ENCODE data around the gene ABCC1.

Gene ABCC1

DNA sequence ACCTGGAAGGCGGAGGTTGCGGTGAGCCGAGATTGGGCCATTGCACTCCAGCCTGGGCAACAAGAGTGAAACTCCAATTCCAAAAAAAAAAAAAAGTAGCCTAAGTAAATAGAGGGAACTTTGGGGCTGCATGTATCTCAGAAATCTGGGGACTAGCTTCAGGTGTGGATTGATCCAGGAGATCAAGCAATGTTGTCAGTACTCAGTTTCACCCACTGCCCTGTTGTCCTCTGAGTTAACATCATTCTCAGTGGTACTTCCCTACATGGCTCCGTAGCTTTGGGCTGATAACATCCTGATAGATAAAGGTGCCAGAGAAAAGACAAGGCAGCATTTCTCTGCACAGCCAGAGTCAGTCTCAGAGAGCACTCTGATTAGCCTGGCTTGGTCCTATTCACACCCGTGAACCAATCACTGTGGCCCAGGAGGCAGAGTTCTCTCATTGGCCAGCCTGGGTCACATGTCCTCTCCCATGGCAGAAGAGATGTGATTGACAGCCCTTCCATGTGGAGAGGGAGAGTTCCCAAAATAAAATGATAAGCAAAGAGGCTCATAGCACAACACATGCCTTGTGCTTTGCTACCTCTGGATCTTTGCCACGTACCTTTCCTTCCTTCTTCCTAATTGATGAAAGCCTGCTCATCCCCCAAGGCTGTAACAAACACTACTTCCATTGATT lies 99.6 kb downstream of the ABCC1 start:
- no peak for DNase-seq (ENCODE audit: low read depth in 2 of 2)

DNA sequence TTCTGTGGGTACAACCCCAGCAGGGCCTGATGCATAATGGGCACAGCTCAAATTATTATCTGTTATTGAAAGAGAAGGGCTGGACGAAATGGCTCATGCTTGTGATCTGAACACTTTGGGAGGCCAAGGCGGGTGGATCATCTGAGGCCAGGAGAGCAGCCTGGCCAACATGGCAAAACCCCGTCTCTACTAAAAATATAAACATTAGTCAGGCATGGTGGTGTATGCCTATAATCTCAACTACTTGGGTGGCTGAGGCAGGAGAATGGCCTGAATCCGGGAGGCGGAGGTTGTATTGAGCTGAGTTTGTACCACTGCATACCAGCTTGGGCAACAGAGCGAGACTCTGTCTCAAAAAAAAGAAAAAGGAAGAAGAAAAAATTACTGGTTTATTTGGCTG lies 100.7 kb downstream of the ABCC1 start:
- DNase-seq (ENCODE audit: low read depth in 2 of 2) = no peak

DNA sequence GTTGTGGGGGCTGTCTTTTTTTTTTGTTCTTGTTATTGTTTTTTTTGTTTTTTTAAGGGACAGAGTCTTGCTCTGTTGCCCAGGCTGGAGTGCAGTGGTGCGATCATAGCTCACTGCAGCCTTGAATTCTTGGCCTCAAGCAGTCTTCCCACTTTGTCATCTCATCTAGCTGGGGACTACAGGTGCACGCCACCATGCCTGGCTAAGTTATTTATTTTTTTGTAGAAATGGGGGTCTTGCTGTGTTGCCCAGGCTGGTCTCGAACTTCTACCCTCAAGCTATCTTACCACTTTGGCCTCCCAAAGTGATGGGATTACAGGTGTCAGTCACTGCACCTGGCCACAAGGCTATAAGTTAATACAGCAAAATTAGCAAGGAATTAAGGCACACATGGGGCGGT lies 101.7 kb downstream of the ABCC1 start:
- no peak for DNase-seq (ENCODE audit: low read depth in 2 of 2)

DNA sequence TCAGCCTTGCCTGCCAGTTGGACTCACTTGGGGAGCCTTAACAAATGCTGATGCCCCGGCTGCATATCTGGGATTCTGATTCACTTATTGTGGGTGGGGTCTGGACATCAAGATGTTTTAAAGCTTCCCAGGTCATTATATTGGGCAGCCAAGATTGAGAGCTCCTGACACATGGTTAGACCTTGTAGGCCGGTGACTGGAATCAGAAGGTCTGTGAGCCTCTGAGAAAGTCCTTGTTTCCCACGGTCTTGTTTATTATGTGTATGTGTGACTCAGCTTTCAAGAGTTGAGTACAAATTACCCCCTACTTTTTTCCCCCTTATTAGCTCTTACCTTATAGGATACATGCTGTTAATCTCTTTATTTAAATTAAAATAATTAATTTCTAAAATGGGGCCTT lies 103.5 kb downstream of the ABCC1 start:
- DNase-seq (ENCODE audit: low read depth in 2 of 2) = no peak

DNA sequence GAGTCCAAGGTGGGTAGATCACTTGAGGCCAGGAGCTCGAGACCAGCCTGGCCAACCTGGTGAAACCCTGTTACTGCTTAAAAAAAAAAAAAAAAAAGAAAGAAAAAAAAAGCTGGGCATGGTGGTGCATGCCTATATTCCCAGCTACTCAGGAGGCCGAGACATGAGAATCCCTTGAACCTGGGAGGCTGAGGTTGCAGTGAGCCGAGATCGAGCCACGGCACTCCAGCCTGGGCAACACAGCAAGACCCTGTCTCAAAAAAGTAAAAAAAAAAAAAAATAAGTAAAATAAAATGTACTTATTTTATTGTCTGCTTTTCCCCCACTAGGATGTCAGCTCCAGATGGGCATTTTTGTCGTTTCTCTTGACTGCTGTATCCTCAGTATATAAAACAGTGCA lies 107.7 kb downstream of the ABCC1 start:
- DNase-seq (ENCODE audit: low read depth in 2 of 2) = no peak

DNA sequence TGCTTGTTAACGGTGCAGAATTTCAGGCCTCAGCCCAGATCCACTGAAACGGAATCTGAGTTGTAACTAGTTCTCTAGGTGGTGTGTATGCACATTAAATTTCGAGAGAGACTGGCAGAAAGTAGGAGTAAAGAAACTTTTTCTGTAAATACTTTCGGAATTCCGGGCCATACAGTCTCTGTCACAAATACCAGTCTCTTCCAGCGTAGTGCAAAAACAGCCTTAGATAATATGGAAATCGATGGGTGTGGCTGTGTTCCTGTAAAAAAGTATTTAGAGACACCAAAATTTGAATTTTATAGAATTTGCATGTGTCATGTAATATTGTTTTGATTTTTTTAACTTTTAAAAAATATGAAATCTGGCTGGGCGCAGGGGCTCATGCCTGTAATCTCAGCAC lies 109.7 kb downstream of the ABCC1 start:
- DNase-seq (ENCODE audit: low read depth in 2 of 2) = no peak

DNA sequence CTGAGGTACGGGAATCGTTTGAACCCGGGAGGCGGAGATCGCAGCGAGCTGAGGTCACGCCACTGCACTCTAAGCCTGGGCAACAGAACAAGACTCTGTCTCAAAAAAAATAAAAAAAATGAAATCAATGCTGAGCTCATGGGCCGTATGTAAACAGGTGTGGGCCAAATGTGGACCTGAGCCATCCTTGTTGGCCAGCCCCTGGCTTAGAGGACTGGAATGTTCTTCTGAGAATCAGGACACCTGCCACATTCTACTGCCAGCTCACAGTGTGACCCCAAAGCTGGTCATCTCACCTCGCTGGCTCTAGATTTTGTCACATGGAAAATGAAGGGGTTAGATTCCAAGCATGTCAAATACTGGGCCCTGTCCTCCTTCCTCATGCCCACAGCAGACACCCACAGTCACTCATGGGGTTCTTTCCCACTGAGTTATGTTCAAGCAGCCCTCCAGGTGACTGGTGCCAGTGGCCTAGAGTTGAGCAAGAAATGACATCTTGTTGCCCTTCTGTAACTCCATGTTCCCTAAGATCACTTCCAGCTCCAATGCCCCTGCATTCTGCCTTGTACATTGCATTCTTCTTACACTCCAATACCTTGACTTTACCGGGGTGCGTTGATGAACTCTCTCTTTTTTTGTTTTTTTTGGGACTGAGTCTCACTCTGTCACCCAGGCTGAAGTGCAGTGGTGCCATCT lies 110.6 kb downstream of the ABCC1 start:
- no peak for DNase-seq (ENCODE audit: low read depth in 2 of 2)

DNA sequence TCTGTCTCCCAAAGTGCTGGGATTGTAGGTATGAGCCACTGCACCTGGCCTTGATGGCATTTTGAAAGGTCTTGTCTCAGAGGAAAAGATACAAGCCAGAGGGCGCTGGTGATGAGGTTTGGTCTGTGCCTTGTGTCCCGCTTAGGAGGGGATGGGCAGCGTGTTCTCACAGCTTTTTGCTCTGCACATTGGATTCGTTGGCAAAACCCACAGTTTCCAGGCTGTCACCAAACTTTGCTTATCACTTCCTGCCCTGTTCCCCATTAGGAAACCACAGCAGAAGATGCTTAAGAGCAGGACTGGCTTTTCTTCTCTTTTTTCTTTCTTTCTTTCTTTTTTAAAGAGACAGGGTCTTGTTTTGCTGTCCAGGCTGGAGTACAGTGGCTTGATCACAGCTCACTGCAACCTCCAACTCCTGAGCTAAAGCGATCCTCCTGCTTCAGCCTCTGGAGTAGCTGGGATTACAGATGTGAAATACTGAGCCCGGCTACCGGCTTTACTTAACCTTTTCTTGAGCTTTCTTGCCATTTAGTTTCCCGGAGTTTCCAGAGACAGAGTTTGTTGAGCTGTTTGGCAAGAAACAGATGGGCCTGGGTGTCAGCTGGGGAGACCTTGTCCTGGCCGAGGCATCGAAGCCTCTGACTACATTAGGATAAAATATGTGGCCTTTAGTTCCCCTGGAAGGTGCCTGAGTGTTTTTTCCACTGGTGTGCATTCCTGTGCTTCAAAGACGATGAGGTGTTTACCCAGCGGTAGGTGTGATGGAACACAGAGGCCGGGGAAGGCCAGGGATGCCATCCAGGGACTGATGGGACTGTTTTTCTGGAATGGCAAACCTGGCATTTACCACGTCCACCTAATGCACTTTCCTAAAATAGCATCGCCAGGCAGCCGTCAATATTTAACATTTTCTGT lies 112.9 kb downstream of the ABCC1 start:
- no peak for DNase-seq (ENCODE audit: low read depth in 2 of 2)

DNA sequence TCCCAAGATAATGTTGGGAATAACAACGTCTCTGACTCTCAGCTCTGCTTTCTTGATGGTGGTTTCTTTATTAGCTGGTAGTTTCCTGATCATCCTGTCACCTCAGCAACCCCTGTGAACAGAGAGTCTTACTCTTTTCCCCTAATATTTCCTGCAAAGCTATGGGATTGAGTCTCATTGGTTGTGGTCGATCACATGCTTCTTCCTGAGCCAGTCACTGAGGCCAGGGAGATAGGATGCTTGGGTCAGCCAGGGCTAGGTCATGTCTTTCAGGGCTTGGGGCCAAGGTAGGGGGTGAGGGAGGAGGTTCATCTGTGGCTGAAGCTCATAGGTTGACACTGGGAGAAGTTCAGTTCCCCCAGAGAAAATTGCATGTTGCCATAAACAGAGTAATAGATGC lies 114.3 kb downstream of the ABCC1 start:
- DNase-seq (ENCODE audit: low read depth in 2 of 2) = no peak

DNA sequence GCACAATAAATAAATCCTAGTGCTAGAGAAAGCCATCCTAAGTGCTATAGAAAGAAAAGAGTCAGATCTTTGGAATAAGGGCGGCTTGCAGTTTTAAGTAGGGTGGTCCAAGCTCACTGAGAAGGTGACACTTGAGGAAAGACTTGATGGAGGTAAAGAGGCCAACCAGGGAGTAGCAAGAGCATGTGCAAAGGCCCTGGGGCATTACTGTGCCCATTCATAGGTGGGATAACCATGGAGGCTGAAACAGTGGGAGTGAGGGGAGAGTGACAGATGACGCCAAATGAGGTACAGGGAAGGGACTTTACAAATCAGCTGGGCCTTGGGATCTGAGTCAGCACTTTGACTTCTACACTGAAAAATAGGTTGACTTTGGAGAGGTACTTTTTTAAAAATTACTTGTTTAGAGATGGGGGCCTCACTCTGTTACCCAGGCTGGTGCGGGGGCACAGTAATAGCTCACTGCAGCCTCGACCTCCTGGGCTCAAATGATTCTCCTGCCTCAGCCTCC lies 115.5 kb downstream of the ABCC1 start:
- no peak for DNase-seq (ENCODE audit: low read depth in 2 of 2)

DNA sequence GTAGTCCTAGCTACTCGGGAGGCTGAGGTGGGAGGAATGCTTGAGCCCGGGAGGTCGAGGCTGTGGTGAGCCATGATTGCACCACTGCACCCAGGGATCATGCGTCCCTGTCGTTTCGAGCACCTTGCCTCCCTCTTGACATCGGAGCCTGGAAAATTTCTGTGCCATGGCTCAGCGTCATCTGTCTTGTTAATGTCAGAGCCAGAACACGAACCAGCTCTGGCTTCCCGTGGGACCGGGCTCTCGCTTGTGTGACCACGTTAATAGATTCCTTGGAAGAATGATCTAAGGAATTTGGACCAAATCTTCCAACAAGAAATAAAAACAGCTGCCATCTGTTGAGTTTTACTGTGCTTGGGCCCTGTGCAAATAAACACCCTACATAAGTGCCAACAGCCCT lies 117.7 kb downstream of the ABCC1 start:
- no peak for DNase-seq (ENCODE audit: low read depth in 2 of 2)

DNA sequence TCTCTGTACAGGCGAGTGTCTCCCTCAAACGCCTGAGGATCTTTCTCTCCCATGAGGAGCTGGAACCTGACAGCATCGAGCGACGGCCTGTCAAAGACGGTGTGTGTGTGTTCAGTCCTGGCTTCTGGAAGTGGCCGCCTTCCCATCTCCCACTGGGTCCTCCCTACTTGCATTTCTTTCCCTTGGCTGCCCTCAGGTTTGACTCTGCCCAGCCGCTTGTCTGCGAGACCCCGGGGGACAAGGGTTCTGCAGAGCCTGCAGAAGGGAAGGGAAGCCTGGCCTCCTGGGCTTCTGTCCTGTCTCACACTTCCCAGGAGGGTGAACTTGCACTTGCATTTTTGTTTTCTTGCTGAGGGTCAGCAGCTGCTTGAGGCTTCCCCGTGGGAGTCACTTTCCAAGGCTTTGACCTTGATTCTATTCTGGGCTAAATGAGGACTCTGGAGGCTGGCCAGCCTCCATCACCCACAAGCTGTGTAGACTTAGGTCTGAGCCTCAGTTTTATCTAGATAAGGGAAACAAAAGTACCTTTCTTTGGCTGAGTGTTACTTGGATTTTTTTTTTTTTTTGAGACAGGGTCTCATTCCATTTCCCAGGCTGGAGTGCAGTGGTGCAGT lies 122.3 kb downstream of the ABCC1 start:
- no peak for DNase-seq (ENCODE audit: low read depth in 2 of 2)

DNA sequence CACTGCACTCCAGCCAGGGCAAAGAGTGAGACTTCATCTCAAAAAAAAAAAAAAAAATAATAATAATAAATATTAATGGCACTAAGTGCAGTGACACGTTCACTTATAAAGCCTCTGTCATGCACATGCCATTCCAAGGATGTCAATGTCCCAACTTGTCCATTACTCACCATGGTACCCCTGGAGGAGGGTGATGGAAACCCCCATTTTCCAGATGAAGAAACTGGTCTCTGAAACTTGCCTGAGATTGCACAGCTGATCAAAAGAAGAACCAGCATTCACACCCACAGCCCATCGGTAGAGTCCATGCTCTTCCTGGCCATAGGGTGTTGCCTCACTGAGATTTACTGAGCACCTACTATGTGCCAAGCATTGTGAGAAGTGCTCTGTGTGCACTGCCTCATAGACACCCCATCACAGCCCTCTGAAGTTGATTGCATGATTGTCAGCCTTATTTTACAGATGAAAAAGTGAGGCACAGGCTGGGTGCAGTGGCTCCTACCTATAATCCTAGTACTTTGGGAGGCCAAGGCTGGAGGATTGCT lies 123.7 kb downstream of the ABCC1 start:
- no peak for DNase-seq (ENCODE audit: low read depth in 2 of 2)

DNA sequence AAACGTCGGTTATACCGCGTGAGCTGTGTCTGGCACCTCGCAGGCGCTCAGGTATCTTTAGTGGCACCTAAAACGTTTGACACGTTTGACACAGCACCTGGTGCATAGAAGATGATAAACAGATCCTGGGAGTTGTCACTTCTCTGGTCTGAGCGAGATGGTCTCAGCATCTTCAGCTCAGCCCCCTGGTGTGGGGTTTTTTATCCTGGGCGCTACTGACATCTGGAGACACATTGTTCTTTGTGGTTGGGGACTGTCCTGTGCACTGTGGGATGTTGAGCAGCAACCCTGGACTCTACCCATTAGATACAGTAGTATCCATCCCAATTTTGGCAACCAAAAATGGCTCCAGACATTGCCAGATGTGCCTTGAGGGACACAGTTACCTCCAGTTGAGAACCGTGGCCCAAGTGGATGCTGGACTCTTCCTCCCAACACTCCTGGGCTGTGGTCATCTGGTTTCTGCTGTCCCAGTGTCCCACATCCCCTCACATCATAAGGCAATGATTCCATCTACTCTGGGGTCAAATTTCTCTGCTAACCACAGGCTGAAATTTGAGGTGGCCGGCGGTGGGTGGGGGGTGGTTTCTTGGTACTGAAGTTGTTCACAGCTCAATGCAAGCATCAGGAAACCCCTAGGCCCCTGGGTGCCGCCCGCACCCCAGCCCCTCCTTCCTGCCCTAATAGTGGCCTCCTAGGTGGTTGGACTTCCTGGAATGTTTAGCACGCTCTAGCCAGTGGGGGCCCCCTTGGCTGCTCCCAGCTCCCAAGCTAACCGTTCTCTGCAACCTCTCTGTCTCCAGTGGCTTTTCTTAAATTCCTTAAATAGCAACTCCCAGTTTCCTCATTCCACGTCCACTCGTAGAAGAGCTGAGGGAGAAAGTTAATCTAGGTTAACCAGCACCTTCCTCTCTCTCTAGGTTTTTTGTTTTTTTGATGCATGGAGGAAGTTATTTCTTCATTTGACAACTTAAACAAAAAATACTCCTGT lies 124.8 kb downstream of the ABCC1 start:
- DNase-seq (ENCODE audit: low read depth in 2 of 2) = peak; percentile 91 to 92

DNA sequence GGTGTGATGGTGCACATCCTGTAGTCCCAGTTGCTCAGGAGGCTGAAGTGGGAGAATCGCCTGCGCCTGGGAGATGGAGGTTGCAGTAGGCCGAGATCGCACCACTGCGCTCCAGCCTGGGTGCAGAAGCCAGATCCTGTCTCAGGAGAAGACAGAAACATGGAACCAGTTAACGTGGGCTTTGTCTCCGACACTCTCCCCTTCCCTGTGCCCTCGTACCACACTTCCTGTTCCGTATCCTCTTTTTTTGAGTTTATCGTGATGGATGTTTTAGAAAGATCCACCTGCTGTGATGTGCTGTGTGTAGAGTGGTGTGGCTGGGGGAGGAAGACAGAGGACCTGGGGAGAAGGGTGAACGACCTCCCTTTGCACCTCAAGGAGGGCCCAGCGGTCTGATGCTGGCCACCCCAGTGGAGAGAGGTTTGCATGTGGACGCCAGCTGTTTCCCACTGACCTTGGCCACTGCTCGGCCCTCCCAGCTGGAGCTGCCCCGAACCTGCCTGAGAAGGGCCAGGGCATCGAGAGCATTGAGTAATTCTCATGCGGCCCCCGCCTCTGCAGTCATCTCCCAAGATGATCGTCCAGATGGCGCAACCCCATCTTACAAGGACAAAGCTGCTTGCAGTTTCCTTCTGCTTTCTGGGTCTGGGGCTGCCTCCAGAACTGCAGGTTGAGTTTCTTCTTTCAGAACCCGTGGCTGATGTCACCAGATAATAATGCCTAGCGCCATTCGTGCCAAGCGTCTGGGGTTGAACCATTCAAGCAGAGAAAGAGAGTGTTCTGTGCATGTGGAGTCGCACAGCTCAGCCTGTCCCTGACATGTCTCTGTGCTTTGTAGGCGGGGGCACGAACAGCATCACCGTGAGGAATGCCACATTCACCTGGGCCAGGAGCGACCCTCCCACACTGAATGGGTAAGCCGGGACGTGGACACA lies 126.3 kb downstream of the ABCC1 start:
- no peak for DNase-seq (ENCODE audit: low read depth in 2 of 2)

DNA sequence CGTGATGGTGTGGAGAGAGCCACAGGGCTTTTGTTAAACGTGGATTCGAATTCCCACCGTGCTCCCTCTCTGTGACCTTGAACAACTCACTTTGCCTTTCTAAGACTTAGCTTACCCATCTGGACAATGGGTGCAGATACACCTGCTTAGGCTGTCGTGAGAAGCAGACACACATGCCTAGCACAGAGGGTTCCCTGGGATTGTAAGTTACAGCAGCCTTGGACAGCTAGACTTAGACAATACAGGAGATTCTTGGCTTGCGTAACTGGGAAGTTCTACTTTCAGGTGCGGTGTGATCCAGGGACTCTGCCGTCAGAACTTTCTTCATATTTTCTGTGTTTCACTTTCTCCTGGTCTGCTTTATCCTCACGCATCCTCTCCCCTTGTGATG lies 127.0 kb downstream of the ABCC1 start:
- DNase-seq (ENCODE audit: low read depth in 2 of 2) = no peak

DNA sequence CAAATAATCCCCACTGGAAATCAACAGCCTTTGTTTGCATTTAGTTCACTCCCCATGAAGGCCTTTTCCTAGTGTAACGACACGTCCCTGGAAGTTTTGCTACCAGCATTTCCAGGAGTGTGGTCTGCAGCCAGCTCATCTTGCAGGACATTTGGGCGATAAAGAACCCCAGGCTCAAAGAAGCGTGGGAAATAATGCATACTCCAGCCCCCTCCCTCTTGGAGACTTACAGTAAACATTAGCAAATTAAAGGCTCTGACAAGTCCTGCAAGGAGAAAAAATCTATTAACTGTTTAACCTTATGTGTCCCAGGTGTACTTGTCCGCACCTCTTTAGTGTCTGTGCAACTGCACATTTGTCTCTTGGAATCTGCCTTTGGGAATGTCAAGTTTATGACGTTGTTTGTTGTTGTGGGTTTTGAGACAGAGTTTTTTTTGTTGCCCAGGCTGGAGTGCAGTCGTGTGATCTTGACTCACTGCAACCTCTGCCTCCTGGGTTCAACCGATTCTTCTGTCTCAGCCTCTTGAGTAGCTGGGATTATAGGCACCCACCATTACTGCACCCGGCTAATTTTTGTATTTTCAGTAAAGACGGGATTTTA lies 131.1 kb downstream of the ABCC1 start:
- DNase-seq (ENCODE audit: low read depth in 2 of 2) = no peak

DNA sequence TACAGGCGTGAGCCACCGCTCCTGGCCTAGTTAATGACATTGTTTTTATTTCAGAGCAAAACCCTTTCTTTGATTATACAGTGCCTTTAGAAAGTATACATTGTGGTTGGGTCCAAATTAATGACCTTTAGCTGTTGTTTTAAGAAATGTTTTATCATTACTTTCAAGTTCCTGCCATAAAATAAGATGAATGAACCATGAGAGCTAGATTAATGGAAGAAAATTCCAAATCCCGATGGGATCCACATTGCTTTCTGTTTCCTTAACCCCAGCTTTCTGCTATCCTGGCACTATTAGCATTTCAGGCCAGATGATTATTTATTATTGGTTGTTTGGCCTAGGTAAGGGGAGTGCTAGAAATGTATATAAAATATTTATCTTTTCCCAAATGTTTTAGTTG lies 131.7 kb downstream of the ABCC1 start:
- DNase-seq (ENCODE audit: low read depth in 2 of 2) = no peak

DNA sequence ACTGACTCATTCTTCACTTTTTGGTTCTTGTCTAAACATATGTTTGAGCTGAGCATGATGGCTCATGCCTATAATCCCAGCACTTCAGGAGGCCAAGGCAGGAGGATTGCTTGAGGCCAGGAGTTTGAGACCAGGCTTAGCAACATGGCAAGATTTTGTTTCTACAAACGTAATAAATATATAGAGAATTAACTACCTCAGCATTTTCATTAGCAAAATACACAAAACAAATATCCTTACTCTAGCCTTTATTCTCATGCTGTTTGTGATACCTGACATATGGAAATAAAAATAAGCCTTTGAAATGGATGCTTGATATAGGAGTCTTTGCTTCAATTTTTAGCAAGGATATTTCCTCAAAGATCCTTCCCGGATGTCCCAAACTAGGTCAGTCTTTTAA lies 132.8 kb downstream of the ABCC1 start:
- no peak for DNase-seq (ENCODE audit: low read depth in 2 of 2)

All from fibroblast of skin of left biceps (primary cell).